ENCODE results near the gene MAML2. TPM values are rescaled to one million over a fixed set of nuclear protein-coding genes. Genes with fewer than 3 reads are reported as not detected.
A peak's percentile ranks its signal among the peaks of the same experiment; 100 is the strongest.

MAML2 gene
- polyA plus RNA-seq, 1 of the 3 experiments (the other 2 are of a cell fraction) = 20.1 TPM

GRCh38 chr11:96101146-96101545, 241.8 kb downstream of the MAML2 start:
- TF ChIP-seq NFIC (IDR thresholded peaks at IDR 0.05; ENCODE audit: borderline replicate concordance) (no peak), RCOR1 (IDR thresholded peaks at IDR 0.05; ENCODE audit: low read length) (no peak)
- H3K27me3 ChIP-seq (ENCODE audit: insufficient read depth) = no peaks in the 10 kb centered on the region
- H3K36me3 ChIP-seq (replicated peaks in 1 of 2; ENCODE audit: control insufficient read depth in 1 of 2, insufficient read depth in 2 of 2, low read length in 1 of 2) = no peaks in the 10 kb centered on the region
- peak overlapping the region in 1 of 2 experiments; percentile 97; a peak in 2 of 4 replicates for H3K27ac ChIP-seq (ENCODE audit: low read depth in 2 of 2, low read length in 1 of 2)
- no peak overlapping the region for H3K9ac ChIP-seq
- no peaks in the 10 kb centered on the region for H3K9me3 ChIP-seq
- no peak overlapping the region for H3K4me3 ChIP-seq (ENCODE audit: low read depth in 2 of 2, low read length in 1 of 2)
- peaks cover 79% of the 10 kb centered on the region for H3K79me2 ChIP-seq (ENCODE audit: insufficient read depth)
- 82% methylated on average over 4 of the region's 4 CpGs for WGBS (ENCODE audit: low lambda C conversion rate)
- POLR2A ChIA-PET = no interaction called here
- no peaks in the 10 kb centered on the region for H4K20me1 ChIP-seq (ENCODE audit: insufficient read depth)
- no peak overlapping the region for H3K4me2 ChIP-seq
- no peak for DNase-seq
- no peak overlapping the region for H2AFZ ChIP-seq (ENCODE audit: low read depth)
- H3K4me1 ChIP-seq (ENCODE audit: control insufficient read depth in 1 of 2, insufficient read depth in 2 of 2, low read depth in 1 of 2, low read length in 1 of 2) = peaks cover 23 to 60% of the 10 kb centered on the region in 2 experiments
- H3F3A ChIP-seq (replicated peaks; ENCODE audit: insufficient read depth) = peaks cover 55% of the 10 kb centered on the region
- no peaks in the 10 kb centered on the region for H3K9me2 ChIP-seq
- CTCF ChIA-PET = interaction anchor here (1.0 to 1.5 kb wide), 2 partner anchors 14 to 242 kb away, joined by 3 to 6 read pairs; partner anchors contain the start of gene MAML2

DNA sequence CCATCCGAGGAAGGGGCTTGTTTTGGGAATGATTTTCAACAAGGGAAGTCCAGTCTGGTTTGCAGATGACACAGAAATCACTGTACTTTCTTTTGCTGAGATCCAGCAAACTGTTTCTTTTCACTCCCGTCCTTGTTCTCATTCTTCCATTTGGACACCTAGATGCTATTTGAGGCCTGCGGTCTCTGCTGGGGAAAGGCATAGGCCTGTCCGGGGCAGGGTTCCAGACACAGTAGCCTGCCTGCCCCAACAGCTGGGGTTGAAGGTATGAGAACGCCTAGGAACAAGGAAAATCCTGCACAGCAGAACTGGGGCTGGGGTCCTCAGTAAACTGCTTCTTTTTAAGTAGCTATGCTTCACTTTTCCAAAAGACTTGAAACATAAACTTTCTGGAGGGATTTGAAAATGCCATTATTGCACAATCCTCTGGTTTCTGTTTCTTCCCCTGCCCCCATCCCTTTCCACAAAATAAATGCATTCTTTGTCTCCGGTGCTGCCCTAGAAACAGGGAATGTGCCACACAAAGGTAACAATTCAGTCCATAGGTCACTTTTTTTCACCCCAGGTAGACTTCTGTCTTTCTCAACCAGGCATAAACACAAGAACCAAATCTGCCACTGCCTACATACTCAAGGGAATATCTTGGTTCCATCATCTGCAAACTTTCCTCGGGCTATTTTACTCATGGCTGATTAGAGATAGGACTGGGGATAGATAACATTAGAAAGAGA, 244.3 kb downstream of the MAML2 start:
- peaks cover 77% of the 10 kb centered on the region for H3K79me2 ChIP-seq (ENCODE audit: insufficient read depth)
- DNase-seq = no peak
- H3K27ac ChIP-seq (ENCODE audit: low read depth in 2 of 2, low read length in 1 of 2) = peak overlapping the region; percentile 86 to 92
- no peaks in the 10 kb centered on the region for H4K20me1 ChIP-seq (ENCODE audit: insufficient read depth)
- H3K9me2 ChIP-seq = no peaks in the 10 kb centered on the region
- no peaks in the 10 kb centered on the region for H3K36me3 ChIP-seq (replicated peaks in 1 of 2; ENCODE audit: control insufficient read depth in 1 of 2, insufficient read depth in 2 of 2, low read length in 1 of 2)
- WGBS (ENCODE audit: low lambda C conversion rate) = 43% methylated on average over 7 of the region's 7 CpGs
- no peaks in the 10 kb centered on the region for H3K9me3 ChIP-seq
- TF ChIP-seq TCF12 (IDR thresholded peaks at IDR 0.05) (peak; percentile 7; the same call in 1 of the 2 replicates), TAF1 (IDR thresholded peaks at IDR 0.05; ENCODE audit: borderline replicate concordance, low read depth, low read length) (no peak), NRF1 (IDR thresholded peaks at IDR 0.05; ENCODE audit: low read depth, low read length) (no peak), RXRA (IDR thresholded peaks at IDR 0.05; ENCODE audit: borderline replicate concordance, low read depth) (no peak)
- CTCF ChIA-PET = interaction anchor here (0.6 to 1.2 kb wide), 3 partner anchors 10 to 253 kb away, joined by 3 read pairs; no protein-coding TSS in a partner anchor
- no peak overlapping the region for H2AFZ ChIP-seq (ENCODE audit: low read depth)
- H3K27me3 ChIP-seq (ENCODE audit: insufficient read depth) = no peaks in the 10 kb centered on the region
- H3K4me3 ChIP-seq (ENCODE audit: low read depth in 2 of 2, low read length in 1 of 2) = peak overlapping the region in 1 of 2 experiments; percentile 13; a peak in 1 of 4 replicates
- peaks cover 37% of the 10 kb centered on the region for H3F3A ChIP-seq (replicated peaks; ENCODE audit: insufficient read depth)
- peaks cover 29 to 45% of the 10 kb centered on the region in 2 experiments for H3K4me1 ChIP-seq (ENCODE audit: control insufficient read depth in 1 of 2, insufficient read depth in 2 of 2, low read depth in 1 of 2, low read length in 1 of 2)
- H3K4me2 ChIP-seq = peak overlapping the region; percentile 66
- H3K9ac ChIP-seq = peak overlapping the region; percentile 45; the same call in 1 of the 2 replicates
- POLR2A ChIA-PET = no interaction called here

DNA sequence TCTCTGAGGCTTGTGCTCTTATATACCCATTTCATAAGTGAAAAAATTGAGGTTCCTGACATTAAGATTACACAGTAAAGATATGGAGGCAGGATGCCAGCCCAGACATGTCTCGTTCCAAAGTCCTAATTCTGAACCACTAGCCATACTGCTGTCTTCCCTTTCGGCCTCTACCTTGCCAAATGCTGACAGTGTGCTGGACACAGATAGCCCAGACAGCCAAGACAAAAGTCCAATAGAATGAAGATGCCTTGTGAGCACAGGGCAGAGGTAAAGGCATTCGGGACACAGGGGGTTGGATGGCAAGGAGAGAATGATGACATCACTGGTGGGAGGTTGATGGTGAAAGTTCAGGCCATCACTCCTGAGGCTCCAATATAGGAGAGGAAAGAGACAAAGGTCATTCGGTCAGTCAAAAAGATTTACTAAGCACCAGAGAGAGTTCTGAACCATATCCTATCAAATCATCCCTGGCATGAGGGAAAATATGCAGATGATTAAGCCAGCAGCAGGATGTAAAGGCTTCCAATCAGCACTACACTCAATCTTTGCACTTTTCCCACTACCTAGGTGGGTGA, 245.1 kb downstream of the MAML2 start:
- no peak for DNase-seq
- Histone ChIP-seq H3K4me1 (ENCODE audit: control insufficient read depth in 1 of 2, insufficient read depth in 2 of 2, low read depth in 1 of 2, low read length in 1 of 2) (peaks cover 29 to 37% of the 10 kb centered on the region in 2 experiments), H3F3A (replicated peaks; ENCODE audit: insufficient read depth) (peaks cover 30% of the 10 kb centered on the region), H3K9ac (peak overlapping the region; percentile 45; the same call in 1 of the 2 replicates), H3K27ac (ENCODE audit: low read depth in 2 of 2, low read length in 1 of 2) (peak overlapping the region; percentile 86 to 92), H3K79me2 (ENCODE audit: insufficient read depth) (peaks cover 84% of the 10 kb centered on the region), H3K27me3 (ENCODE audit: insufficient read depth) (no peaks in the 10 kb centered on the region), H3K4me3 (ENCODE audit: low read depth in 2 of 2, low read length in 1 of 2) (peak overlapping the region in 1 of 2 experiments; percentile 13; a peak in 1 of 4 replicates), H3K9me2 (no peaks in the 10 kb centered on the region), H4K20me1 (ENCODE audit: insufficient read depth) (no peaks in the 10 kb centered on the region), H2AFZ (ENCODE audit: low read depth) (no peak overlapping the region), H3K36me3 (replicated peaks in 1 of 2; ENCODE audit: control insufficient read depth in 1 of 2, insufficient read depth in 2 of 2, low read length in 1 of 2) (peaks cover 2 to 6% of the 10 kb centered on the region in 2 experiments), H3K4me2 (peak overlapping the region; percentile 66), H3K9me3 (no peaks in the 10 kb centered on the region)
- WGBS (ENCODE audit: low lambda C conversion rate) = 36% methylated on average over 4 of the region's 4 CpGs
- ChIA-PET CTCF (interaction anchor here (1.2 kb wide), 1 partner anchor 11 kb away, joined by 3 read pairs; no protein-coding TSS in a partner anchor), POLR2A (no interaction called here)
- TF ChIP-seq MEF2A (IDR thresholded peaks at IDR 0.05; ENCODE audit: borderline replicate concordance, low read depth) = no peak
- no peak for TF ChIP-seq RFX5 (IDR thresholded peaks at IDR 0.05; ENCODE audit: low read length)
- TF ChIP-seq MXI1 (IDR thresholded peaks at IDR 0.05; ENCODE audit: low read depth, low read length) = no peak
- TF ChIP-seq, protein P1, sequence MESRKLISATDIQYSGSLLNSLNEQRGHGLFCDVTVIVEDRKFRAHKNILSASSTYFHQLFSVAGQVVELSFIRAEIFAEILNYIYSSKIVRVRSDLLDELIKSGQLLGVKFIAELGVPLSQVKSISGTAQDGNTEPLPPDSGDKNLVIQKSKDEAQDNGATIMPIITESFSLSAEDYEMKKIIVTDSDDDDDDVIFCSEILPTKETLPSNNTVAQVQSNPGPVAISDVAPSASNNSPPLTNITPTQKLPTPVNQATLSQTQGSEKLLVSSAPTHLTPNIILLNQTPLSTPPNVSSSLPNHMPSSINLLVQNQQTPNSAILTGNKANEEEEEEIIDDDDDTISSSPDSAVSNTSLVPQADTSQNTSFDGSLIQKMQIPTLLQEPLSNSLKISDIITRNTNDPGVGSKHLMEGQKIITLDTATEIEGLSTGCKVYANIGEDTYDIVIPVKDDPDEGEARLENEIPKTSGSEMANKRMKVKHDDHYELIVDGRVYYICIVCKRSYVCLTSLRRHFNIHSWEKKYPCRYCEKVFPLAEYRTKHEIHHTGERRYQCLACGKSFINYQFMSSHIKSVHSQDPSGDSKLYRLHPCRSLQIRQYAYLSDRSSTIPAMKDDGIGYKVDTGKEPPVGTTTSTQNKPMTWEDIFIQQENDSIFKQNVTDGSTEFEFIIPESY (IDR thresholded peaks at IDR 0.05; ENCODE audit: borderline replicate concordance, low read depth) = no peak
- TF ChIP-seq PBX3 (IDR thresholded peaks at IDR 0.05) = peak; percentile 81
- TF ChIP-seq SIN3A (IDR thresholded peaks at IDR 0.05; ENCODE audit: borderline replicate concordance, low read depth, low read length) = no peak
- no peak; the same call in 1 of the 2 replicates for TF ChIP-seq JUND (IDR thresholded peaks at IDR 0.05)
- TF ChIP-seq YY1 (IDR thresholded peaks at IDR 0.05; ENCODE audit: low read depth) = no peak
- TF ChIP-seq GABPA (IDR thresholded peaks at IDR 0.05; ENCODE audit: low read depth) = no peak
- no peak; the same call in 1 of the 2 replicates for TF ChIP-seq MAX (IDR thresholded peaks at IDR 0.05; ENCODE audit: low read depth)
- TF ChIP-seq RCOR1 (IDR thresholded peaks at IDR 0.05; ENCODE audit: low read length) = no peak
- peak; percentile 62; the same call in 1 of the 2 replicates for TF ChIP-seq NFIC (IDR thresholded peaks at IDR 0.05; ENCODE audit: borderline replicate concordance)
- TF ChIP-seq EZH2phosphoT487 (IDR thresholded peaks at IDR 0.05; ENCODE audit: borderline replicate concordance, low read depth) = no peak
- 0 out of 2 replicates have a peak, but pooled peaks have one; percentile 32 for TF ChIP-seq TEAD4 (IDR thresholded peaks at IDR 0.05; ENCODE audit: borderline replicate concordance, insufficient read depth)

All from SK-N-SH (cell line).